Heart right ventricle (tissue), 16 donors: Measurements from ENCODE around the gene ETV4. TPM values are rescaled to one million over a fixed set of nuclear protein-coding genes. Genes with fewer than 3 reads are reported as not detected.
"Not testable (repeated sequence)": the region's sequence is repeated elsewhere in the genome, so short reads cannot be mapped to it uniquely, and the experiment has no call there.

ENCODE experiments used
- ATAC-seq, 8 donors: fragments of 200-7000 bp; cut with Tn5 transposase; one replicate each; pipeline ENCODE4 v1.9.1; 2020; ENCODE audit warnings: mild to moderate bottlenecking in 8 of 8, moderate library complexity in 8 of 8, moderate number of reproducible peaks in 1 of 8
- DNase-seq, 2 donors: peaks; one replicate each; pipeline ENCODE4 v3.0.0-alpha.2; 2020
- H3K27ac ChIP-seq, 10 donors: fragments of 200-600 bp; sonication (generic) in 2 of 10; one replicate each; pipeline versions ENCODE4 v1.5.0 to v1.8.0; 2020 to 2022; ENCODE audit warnings: mild to moderate bottlenecking in 3 of 10
- H3K27me3 ChIP-seq, 7 donors: fragments of 200-600 bp; one replicate each; pipeline ENCODE4 v1.8.0; 2021 to 2022; ENCODE audit warnings: mild to moderate bottlenecking in 2 of 7
- H3K36me3 ChIP-seq, 9 donors: fragments of 200-600 bp; sonication (generic) in 1 of 9; one replicate each; pipeline versions ENCODE4 v1.5.0 to v1.8.0; 2020 to 2022; ENCODE audit warnings: mild to moderate bottlenecking in 2 of 9
- H3K4me1 ChIP-seq, 9 donors: fragments of 200-600 bp; sonication (generic) in 1 of 9; one replicate each; pipeline versions ENCODE4 v1.5.0 to v1.8.0; 2020 to 2022; ENCODE audit warnings: mild to moderate bottlenecking in 4 of 9
- H3K4me3 ChIP-seq, 10 donors: fragments of 200-600 bp; sonication (generic) in 2 of 10; one replicate each; pipeline versions ENCODE4 v1.5.0 to v1.8.0; 2020 to 2022; ENCODE audit warnings: mild to moderate bottlenecking in 7 of 10, moderate library complexity in 2 of 10
- H3K9me3 ChIP-seq, 11 donors: fragments of 200-600 bp in 10 of 11; sonication (generic) in 2 of 11; one replicate each; pipeline versions ENCODE4 v1.5.0 to v1.8.0; 2013 to 2022; ENCODE audit warnings: mild to moderate bottlenecking in 2 of 11, control low read depth in 1 of 11, moderate library complexity in 1 of 11
- CTCF ChIP-seq, 9 donors: fragments of 200-600 bp; sonication (generic) in 2 of 9; IDR thresholded peaks; one replicate each; pipeline versions ENCODE4 v1.5.0 to v1.8.0; 2021 to 2022; ENCODE audit warnings: antibody characterized with exemption in 9 of 9, mild to moderate bottlenecking in 5 of 9, moderate library complexity in 1 of 9
- WGBS, 2 donors: extraction: QIAGEN DNeasy Blood & Tissue Kit; methylation state at CpG; one replicate each; pipeline ENCODE4 v1.1.7; 2013; ENCODE audit warnings: inconsistent platforms in 1 of 2; 5-methylcytosine and 5-hydroxymethylcytosine counted together
- intact Hi-C, 10 donors: fragments of 100-400 bp; cut with DNase I; formaldehyde crosslinking; loops; one replicate each; pipeline versions ENCODE4 v1.11.1 to v1.14.2; 2022
- polyA plus RNA-seq, 2 donors: library from polyadenylated mRNA; stranded (reverse); fragments of 200-250 nt; gene quantifications; one replicate each; pipeline ENCODE4 v1.2.3, GENCODE V29; 2013
- total RNA-seq, 10 donors: library from RNA; stranded (reverse); fragmentation: NEBNext Ultra II Directional in 3 of 10; extraction: Animal tissue kit (Norgen Biotek cat#: 25700) in 3 of 10; gene quantifications; one replicate each; pipeline versions ENCODE4 v1.2.1 to v1.2.4, GENCODE V29; 2021 to 2023
- donor health status: Arrhythmogenic right ventricular cardiomyopathy.
- donor health status: ischemic (EF 13 %, LVEDD 7.1; RV severe dilation, severe dysfunction).
- donor health status: healthy with polysubstance abuse.
- donor health status: DM: no; HTN: yes; CAD: no.
- donor health status: DM: no; HTN: no; CAD: no.
- donor health status: ischemic (EF 25% LVEDD 6.9; RV normal size, moderate dysfunction).
- donor health status: ischemic (EF 25% LVEDD 5.7; RV mildly dilated, moderate dysfunction).
- donor health status: healthy.
- donor health status: DM: yes; HTN: yes; CAD: no.
- donor health status: Ischemic cardiomyopathy.
- donor health status: ischemic (EF 35%, LVEDD 5.7; RV mildly dilated, moderate dysfunction).
- donor health status: nonischemic (EF 11% LVEDD 7.7; RV severe dilation, severe dysfunction).
- donor health status: DM: yes; HTN: yes; CAD: no.
- donor health status: PGD.
- donor health status: ischemic (EF 29% LVEDD 5.4; RV normal size, mild dysfunction).
- donor health status: nonischemic (EF 23%, LVEDD 6.1; RV moderate dilation, normal function).

Gene ETV4
- total and polyA plus RNA-seq, 12 donors, result 0.40 to 2.8 (median 0.76) TPM; not detected in 1

- peak overlapping the region in 8 of 10 donors; percentile 47 to 74 (median 54) for H3K27ac ChIP-seq
- peak in 1 of 8 donors; percentile 27 for ATAC-seq
- intact Hi-C loops, result loop anchor here in 2 of 10 donors (5.0 kb wide), 3 partner anchors 35 to 60 kb away; no protein-coding TSS in a partner anchor
These were observed 29.0 kb downstream of the ETV4 start for GRCh38 chr17:43517161-43517560.

GRCh38 chr17:43515656-43516055, 30.5 kb downstream of the ETV4 start:
- TF ChIP-seq CTCF (IDR thresholded peaks at IDR 0.05), result no peak
- intact Hi-C loops, result loop anchor here in 2 of 10 donors (5.0 kb wide), 3 partner anchors 37 to 62 kb away; no protein-coding TSS in a partner anchor
- 77 to 90% methylated on average over 1 of the region's 1 CpG for WGBS, 2 donors

More at GRCh38 chr17:43517161-43517560, 29.0 kb downstream of the ETV4 start:
- DNase-seq, result no peak
- no peaks in the 10 kb centered on the region for H3K9me3 ChIP-seq
- H3K4me1 ChIP-seq, result peaks cover 3 to 37% (median 28%) of the 10 kb centered on the region in 9 donors
- no peaks in the 10 kb centered on the region for H3K27me3 ChIP-seq
- peaks cover 0 to 100% (median 59%) of the 10 kb centered on the region in 9 donors for H3K36me3 ChIP-seq
- no peak overlapping the region for H3K4me3 ChIP-seq
- no peak for TF ChIP-seq CTCF (IDR thresholded peaks at IDR 0.05)
- WGBS, 2 donors, result 75 to 82% methylated on average over 6 of the region's 6 CpGs

GRCh38 chr17:43511199-43511598, 34.9 kb downstream of the ETV4 start:
- H3K4me3 ChIP-seq, DNase-seq, intact Hi-C loops, ATAC-seq, H3K27me3 ChIP-seq, H3K9me3 ChIP-seq, H3K27ac ChIP-seq: not testable (repeated sequence)
- peaks cover 0 to 100% (median 45%) of the 10 kb centered on the region in 9 donors for H3K36me3 ChIP-seq
- 94 to 96% methylated on average over 3 of the region's 3 CpGs for WGBS, 2 donors
- peaks cover 0 to 18% (median 10%) of the 10 kb centered on the region in 9 donors for H3K4me1 ChIP-seq

More at GRCh38 chr17:43515656-43516055, 30.5 kb downstream of the ETV4 start:
- peaks cover 0 to 100% (median 49%) of the 10 kb centered on the region in 9 donors for H3K36me3 ChIP-seq
- DNase-seq (no peak), ATAC-seq (peak in 5 of 8 donors; percentile 12 to 33 (median 24))
- H3K27me3 ChIP-seq, result no peaks in the 10 kb centered on the region
- H3K27ac ChIP-seq, result peak overlapping the region in 7 of 10 donors; percentile 20 to 75 (median 62)
- H3K4me3 ChIP-seq, result no peak overlapping the region
- H3K4me1 ChIP-seq, result peaks cover 3 to 37% (median 28%) of the 10 kb centered on the region in 9 donors
- no peaks in the 10 kb centered on the region for H3K9me3 ChIP-seq

GRCh38 chr17:43509440-43509839, 36.7 kb downstream of the ETV4 start:
- DNase-seq, H3K27ac ChIP-seq, ATAC-seq, H3K9me3 ChIP-seq, intact Hi-C loops, H3K27me3 ChIP-seq, H3K4me3 ChIP-seq, H3K4me1 ChIP-seq: not testable (repeated sequence)
- 93 to 94% methylated on average over 7 of the region's 7 CpGs for WGBS, 2 donors
- peaks cover 0 to 100% (median 59%) of the 10 kb centered on the region in 9 donors for H3K36me3 ChIP-seq

- no peak for ATAC-seq
- Histone ChIP-seq H3K4me3 (no peak overlapping the region), H3K36me3 (peaks cover 6 to 67% (median 50%) of the 10 kb centered on the region in 9 donors), H3K27me3 (no peaks in the 10 kb centered on the region), H3K9me3 (no peaks in the 10 kb centered on the region), H3K27ac (no peak overlapping the region), H3K4me1 (peaks cover 4 to 21% (median 17%) of the 10 kb centered on the region in 9 donors)
- no peak for DNase-seq
- no peak for TF ChIP-seq CTCF (IDR thresholded peaks at IDR 0.05)
- intact Hi-C loops, result no loop called here
- 87 to 89% methylated on average over 5 of the region's 5 CpGs for WGBS, 2 donors
These were observed 55.5 kb downstream of the ETV4 start for GRCh38 chr17:43490621-43491020.
